WTC11 (cell line): ENCODE measurements around the gene CACNG1. TPM values are rescaled to one million over a fixed set of nuclear protein-coding genes. Genes with fewer than 3 reads are reported as not detected.

Experiments used
- ATAC-seq: fragments of 200-7000 bp; cut with Tn5 transposase; 2 replicates; pipeline ENCODE4 v1.10.0; 2021; ENCODE audit warnings: mild to moderate bottlenecking, moderate library complexity
- CTCF ChIA-PET: fragments of 300-600 bp; sonication (Branson Sonifier 250); formaldehyde crosslinking; loops from one replicate; lab custom pipeline; 2021; ENCODE audit warnings: antibody characterized with exemption; lab: Charles Lee
- POLR2A ChIA-PET: fragments of 350-600 bp; sonication (Branson Sonifier 250); formaldehyde crosslinking; loops from one replicate; lab custom pipeline; 2021; ENCODE audit warnings: antibody characterized with exemption; lab: Charles Lee
- DNase-seq: peaks from one replicate; pipeline ENCODE4 v3.0.0; 2021; ENCODE audit warnings: low spot score
- H3K27ac Mint-ChIP-seq: 2 replicates; pipeline ENCODE4 v1.8.0; 2021; ENCODE audit warnings: mixed read lengths
- H3K27me3 Mint-ChIP-seq: 2 replicates; pipeline ENCODE4 v1.8.0; 2021; ENCODE audit warnings: low read depth, mild to moderate bottlenecking, moderate library complexity, mixed read lengths
- H3K36me3 Mint-ChIP-seq: 2 replicates; pipeline ENCODE4 v1.8.0; 2021; ENCODE audit warnings: mixed read lengths
- H3K4me1 Mint-ChIP-seq: 2 replicates; pipeline ENCODE4 v1.8.0; 2022; ENCODE audit warnings: mixed read lengths
- H3K4me3 Mint-ChIP-seq: 2 replicates; pipeline ENCODE4 v1.8.0; 2021; ENCODE audit warnings: mild to moderate bottlenecking, moderate library complexity, mixed read lengths
- H3K9me3 Mint-ChIP-seq: 2 replicates; pipeline ENCODE4 v1.8.0; 2021; ENCODE audit warnings: mixed read lengths
- CREM ChIP-seq: sonication (generic); formaldehyde crosslinking; IDR thresholded peaks from 2 replicates; pipeline ENCODE4 v1.8.1; 2022; ENCODE audit warnings: mild to moderate bottlenecking, missing genetic modification reagents, moderate library complexity
- E2F1 ChIP-seq: sonication (generic); formaldehyde crosslinking; IDR thresholded peaks from 2 replicates; pipeline ENCODE4 v1.8.0; 2022; ENCODE audit warnings: mild to moderate bottlenecking, missing genetic modification reagents
- E2F5 ChIP-seq: sonication (generic); formaldehyde crosslinking; IDR thresholded peaks from 2 replicates; pipeline ENCODE4 v1.8.1; 2022; ENCODE audit warnings: mild to moderate bottlenecking, moderate library complexity, missing genetic modification reagents
- ELF4 ChIP-seq: sonication (generic); formaldehyde crosslinking; IDR thresholded peaks from 2 replicates; pipeline ENCODE4 v1.8.1; 2022; ENCODE audit warnings: low read depth, mild to moderate bottlenecking, moderate library complexity, missing genetic modification reagents
- FOXP1 ChIP-seq: sonication (generic); formaldehyde crosslinking; IDR thresholded peaks from 2 replicates; pipeline ENCODE4 v1.8.0; 2022; ENCODE audit warnings: missing genetic modification reagents, mild to moderate bottlenecking, moderate library complexity, borderline replicate concordance
- GABPB1 ChIP-seq: sonication (generic); formaldehyde crosslinking; IDR thresholded peaks from 2 replicates; pipeline ENCODE4 v1.8.1; 2023; ENCODE audit warnings: mild to moderate bottlenecking, missing genetic modification reagents
- GTF2I ChIP-seq: fragments of 250-450 bp; sonication (Bioruptor Pico); conservative IDR thresholded peaks from 2 replicates; pipeline ENCODE4 v1.4.0; 2021; ENCODE audit warnings: mild to moderate bottlenecking
- HMGA2 ChIP-seq: fragments of 250-450 bp; sonication (Bioruptor Pico); IDR thresholded peaks from 2 replicates; pipeline ENCODE4 v1.4.0; 2021; ENCODE audit warnings: mild to moderate bottlenecking, moderate library complexity
- RORB ChIP-seq: fragments of 250-450 bp; sonication (Bioruptor Pico); IDR thresholded peaks from 2 replicates; pipeline ENCODE4 v1.9.0; 2021; ENCODE audit warnings: mild to moderate bottlenecking
- STAT6 ChIP-seq: sonication (generic); formaldehyde crosslinking; conservative IDR thresholded peaks from 2 replicates; pipeline ENCODE4 v1.8.1; 2023; ENCODE audit warnings: mild to moderate bottlenecking, low read depth, missing genetic modification reagents, moderate library complexity
- ZNF138 ChIP-seq: sonication (generic); formaldehyde crosslinking; conservative IDR thresholded peaks from 2 replicates; pipeline ENCODE4 v1.8.1; 2022; ENCODE audit warnings: mild to moderate bottlenecking, moderate library complexity, missing genetic modification reagents
- total RNA-seq: library from RNA; stranded (reverse); gene quantifications from 3 replicates; pipeline ENCODE4 v1.2.3, GENCODE V29; 2021
- TF ChIP-seq, protein P1 (sequence below): sonication (generic); formaldehyde crosslinking; IDR thresholded peaks from 2 replicates; pipeline ENCODE4 v1.8.0; 2023; ENCODE audit warnings: missing genetic modification reagents, mild to moderate bottlenecking, borderline replicate concordance
- TF ChIP-seq, protein P2 (sequence below): fragments of 250-450 bp; sonication (Bioruptor Pico); IDR thresholded peaks from 2 replicates; pipeline ENCODE4 v1.9.0; 2021; ENCODE audit warnings: mild to moderate bottlenecking, borderline replicate concordance

CACNG1 gene
- total RNA-seq, 1 experiment from 2014 or later = not detected

DNA sequence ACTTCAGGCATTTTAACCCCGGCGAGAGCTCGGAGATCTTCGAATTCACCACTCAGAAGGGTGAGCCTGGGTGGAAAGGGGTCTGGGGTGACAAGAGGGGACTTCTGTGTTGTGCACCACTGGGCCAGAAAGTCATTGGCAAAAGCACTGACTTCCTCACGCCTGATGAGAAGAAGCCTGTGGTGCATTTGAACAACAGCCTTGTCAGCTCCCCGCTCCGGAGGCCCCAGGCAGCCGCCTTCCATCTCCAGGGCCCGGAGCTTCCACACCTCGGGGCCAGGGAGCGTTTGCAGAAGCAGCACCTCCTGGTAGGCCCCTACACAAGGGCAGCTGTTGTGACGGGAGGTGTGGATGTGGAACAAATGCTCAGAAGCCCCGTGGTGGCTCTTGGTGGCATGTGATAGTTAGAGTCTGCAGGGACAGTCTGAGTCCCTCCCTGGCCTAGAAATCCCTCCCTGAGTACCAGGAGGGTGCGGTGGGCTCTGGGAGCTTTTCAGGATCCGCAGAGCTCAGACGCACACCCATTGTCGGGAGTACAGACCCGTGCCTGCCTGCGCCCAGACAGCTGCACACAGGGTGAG lies 9.7 kb downstream of the CACNG1 start:
- H3K9me3 Mint-ChIP-seq = peaks cover 12% of the 10 kb centered on the region
- ChIA-PET CTCF (no interaction called here), POLR2A (interaction anchor here (0.6 kb wide), 1 partner anchor 613 kb away, joined by 4 read pairs; no protein-coding TSS in a partner anchor)
- no peak overlapping the region for H3K4me3 Mint-ChIP-seq
- H3K36me3 Mint-ChIP-seq = peaks cover 1% of the 10 kb centered on the region
- H3K4me1 Mint-ChIP-seq = no peaks in the 10 kb centered on the region
- no peak for ATAC-seq
- H3K27me3 Mint-ChIP-seq = no peaks in the 10 kb centered on the region
- DNase-seq = no peak
- H3K27ac Mint-ChIP-seq = no peak overlapping the region; the same call in 1 of the 2 replicates
- TF ChIP-seq ZNF138 (CRISPR knock-in tag) = no peak
- TF ChIP-seq FOXP1 (CRISPR knock-in tag) = no peak
- no peak for TF ChIP-seq CREM (CRISPR knock-in tag)
- TF ChIP-seq, protein P1, sequence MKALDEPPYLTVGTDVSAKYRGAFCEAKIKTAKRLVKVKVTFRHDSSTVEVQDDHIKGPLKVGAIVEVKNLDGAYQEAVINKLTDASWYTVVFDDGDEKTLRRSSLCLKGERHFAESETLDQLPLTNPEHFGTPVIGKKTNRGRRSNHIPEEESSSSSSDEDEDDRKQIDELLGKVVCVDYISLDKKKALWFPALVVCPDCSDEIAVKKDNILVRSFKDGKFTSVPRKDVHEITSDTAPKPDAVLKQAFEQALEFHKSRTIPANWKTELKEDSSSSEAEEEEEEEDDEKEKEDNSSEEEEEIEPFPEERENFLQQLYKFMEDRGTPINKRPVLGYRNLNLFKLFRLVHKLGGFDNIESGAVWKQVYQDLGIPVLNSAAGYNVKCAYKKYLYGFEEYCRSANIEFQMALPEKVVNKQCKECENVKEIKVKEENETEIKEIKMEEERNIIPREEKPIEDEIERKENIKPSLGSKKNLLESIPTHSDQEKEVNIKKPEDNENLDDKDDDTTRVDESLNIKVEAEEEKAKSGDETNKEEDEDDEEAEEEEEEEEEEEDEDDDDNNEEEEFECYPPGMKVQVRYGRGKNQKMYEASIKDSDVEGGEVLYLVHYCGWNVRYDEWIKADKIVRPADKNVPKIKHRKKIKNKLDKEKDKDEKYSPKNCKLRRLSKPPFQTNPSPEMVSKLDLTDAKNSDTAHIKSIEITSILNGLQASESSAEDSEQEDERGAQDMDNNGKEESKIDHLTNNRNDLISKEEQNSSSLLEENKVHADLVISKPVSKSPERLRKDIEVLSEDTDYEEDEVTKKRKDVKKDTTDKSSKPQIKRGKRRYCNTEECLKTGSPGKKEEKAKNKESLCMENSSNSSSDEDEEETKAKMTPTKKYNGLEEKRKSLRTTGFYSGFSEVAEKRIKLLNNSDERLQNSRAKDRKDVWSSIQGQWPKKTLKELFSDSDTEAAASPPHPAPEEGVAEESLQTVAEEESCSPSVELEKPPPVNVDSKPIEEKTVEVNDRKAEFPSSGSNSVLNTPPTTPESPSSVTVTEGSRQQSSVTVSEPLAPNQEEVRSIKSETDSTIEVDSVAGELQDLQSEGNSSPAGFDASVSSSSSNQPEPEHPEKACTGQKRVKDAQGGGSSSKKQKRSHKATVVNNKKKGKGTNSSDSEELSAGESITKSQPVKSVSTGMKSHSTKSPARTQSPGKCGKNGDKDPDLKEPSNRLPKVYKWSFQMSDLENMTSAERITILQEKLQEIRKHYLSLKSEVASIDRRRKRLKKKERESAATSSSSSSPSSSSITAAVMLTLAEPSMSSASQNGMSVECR (CRISPR knock-in tag) = no peak
- TF ChIP-seq RORB (CRISPR knock-in tag) = no peak
- TF ChIP-seq ELF4 (CRISPR knock-in tag) = no peak
- TF ChIP-seq GABPB1 (CRISPR knock-in tag) = no peak
- no peak for TF ChIP-seq STAT6 (CRISPR knock-in tag)
- TF ChIP-seq, protein P2, sequence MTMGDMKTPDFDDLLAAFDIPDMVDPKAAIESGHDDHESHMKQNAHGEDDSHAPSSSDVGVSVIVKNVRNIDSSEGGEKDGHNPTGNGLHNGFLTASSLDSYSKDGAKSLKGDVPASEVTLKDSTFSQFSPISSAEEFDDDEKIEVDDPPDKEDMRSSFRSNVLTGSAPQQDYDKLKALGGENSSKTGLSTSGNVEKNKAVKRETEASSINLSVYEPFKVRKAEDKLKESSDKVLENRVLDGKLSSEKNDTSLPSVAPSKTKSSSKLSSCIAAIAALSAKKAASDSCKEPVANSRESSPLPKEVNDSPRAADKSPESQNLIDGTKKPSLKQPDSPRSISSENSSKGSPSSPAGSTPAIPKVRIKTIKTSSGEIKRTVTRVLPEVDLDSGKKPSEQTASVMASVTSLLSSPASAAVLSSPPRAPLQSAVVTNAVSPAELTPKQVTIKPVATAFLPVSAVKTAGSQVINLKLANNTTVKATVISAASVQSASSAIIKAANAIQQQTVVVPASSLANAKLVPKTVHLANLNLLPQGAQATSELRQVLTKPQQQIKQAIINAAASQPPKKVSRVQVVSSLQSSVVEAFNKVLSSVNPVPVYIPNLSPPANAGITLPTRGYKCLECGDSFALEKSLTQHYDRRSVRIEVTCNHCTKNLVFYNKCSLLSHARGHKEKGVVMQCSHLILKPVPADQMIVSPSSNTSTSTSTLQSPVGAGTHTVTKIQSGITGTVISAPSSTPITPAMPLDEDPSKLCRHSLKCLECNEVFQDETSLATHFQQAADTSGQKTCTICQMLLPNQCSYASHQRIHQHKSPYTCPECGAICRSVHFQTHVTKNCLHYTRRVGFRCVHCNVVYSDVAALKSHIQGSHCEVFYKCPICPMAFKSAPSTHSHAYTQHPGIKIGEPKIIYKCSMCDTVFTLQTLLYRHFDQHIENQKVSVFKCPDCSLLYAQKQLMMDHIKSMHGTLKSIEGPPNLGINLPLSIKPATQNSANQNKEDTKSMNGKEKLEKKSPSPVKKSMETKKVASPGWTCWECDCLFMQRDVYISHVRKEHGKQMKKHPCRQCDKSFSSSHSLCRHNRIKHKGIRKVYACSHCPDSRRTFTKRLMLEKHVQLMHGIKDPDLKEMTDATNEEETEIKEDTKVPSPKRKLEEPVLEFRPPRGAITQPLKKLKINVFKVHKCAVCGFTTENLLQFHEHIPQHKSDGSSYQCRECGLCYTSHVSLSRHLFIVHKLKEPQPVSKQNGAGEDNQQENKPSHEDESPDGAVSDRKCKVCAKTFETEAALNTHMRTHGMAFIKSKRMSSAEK = no peak
- TF ChIP-seq E2F5 (CRISPR knock-in tag) = no peak
- no peak for TF ChIP-seq E2F1 (CRISPR knock-in tag)
- no peak for TF ChIP-seq GTF2I (CRISPR knock-in tag)
- TF ChIP-seq HMGA2 (CRISPR knock-in tag) = no peak
- TF ChIP-seq, all 79 proteins: peak for 0
